Kidney glomerular epithelial cell (primary cell): ENCODE results near the gene F13A1.

ENCODE experiments used
- DNase-seq: peaks from one replicate; lab custom pipeline; 2025; lab: John Stamatoyannopoulos, UW

The F13A1 gene

GRCh38 chr6:6319952-6320811 lies at the start of gene F13A1:
Gene F13A1, minus strand, starts transcription at chr6:6320662. Its CDS starts 1,998 bp downstream, at chr6:6318664.
- DNase-seq = no peak

- DNase-seq = no peak
These were observed 48.2 kb upstream of the F13A1 start for GRCh38 chr6:6368684-6369052.

DNA sequence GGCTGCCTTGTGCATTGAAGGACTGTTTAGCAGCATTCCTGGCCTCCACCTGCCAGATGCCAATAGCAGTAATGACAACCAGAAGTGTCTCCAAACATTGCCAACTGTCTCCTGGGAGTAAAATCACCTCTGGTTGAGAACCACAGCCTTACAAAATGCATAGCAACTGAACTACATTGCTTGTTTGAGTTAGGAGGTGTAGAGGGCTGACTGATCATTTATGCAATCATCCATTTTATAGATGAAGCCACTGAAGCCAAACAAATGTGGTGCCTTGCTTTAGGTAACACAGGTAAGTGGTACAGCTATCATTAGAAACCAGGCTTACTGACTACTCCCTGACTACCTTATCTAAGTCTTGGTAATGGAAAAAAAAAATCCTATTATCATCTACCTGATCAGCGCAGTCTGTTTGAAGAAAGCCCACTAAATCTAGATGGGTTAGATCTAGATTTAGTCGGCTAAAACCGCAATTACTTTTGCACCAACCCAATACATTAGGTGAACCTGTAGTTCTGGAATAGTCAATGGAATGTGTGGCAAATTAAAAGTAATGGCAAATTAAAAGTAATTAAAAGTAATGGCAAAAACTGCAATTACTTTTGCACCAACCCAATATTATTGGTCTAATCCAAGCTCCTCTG lies 47.7 kb upstream of the F13A1 start:
- DNase-seq = no peak

- peak; percentile 47 for DNase-seq
These were observed 46.3 kb upstream of the F13A1 start for GRCh38 chr6:6366803-6367202.

DNA sequence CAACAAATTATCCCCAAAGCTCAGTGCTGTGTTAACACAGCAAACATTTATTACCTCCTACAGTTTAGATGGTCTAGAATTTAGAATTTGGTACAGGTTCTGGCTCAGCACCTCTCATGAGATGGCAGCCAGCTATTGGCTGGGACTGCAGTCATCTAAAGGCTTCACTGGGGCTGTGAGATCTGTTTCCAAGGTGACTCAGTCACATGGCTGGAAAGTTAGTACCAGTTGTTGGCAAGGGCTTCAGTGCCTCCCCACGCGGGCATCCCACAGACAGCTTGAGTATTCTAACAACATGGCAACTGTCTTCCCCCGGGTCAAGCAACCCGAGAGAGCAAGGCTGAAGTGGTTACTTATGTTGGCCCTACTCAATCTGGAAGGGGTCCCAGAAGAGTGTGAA lies 44.8 kb upstream of the F13A1 start:
- DNase-seq = no peak

- DNase-seq = no peak
These were observed 41.8 kb upstream of the F13A1 start for GRCh38 chr6:6362056-6362840.

DNA sequence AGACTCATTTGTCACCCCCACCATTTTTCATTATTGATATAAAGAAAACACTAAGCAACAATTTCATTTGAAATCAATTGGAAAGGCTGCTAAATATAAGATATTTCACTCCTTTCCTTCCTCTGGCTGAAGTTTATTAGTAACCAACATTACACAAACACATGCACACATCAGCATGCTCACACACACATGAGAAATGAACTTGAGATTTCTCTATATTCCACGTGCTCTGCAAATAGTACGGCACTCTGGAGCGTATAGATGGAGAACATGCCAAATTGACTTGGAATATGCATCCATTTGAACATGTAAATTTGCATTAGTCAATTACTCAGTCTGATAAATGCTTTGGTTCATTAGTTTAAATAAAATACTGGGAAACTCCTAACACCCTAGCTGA lies 37.1 kb upstream of the F13A1 start:
- DNase-seq = no peak

DNA sequence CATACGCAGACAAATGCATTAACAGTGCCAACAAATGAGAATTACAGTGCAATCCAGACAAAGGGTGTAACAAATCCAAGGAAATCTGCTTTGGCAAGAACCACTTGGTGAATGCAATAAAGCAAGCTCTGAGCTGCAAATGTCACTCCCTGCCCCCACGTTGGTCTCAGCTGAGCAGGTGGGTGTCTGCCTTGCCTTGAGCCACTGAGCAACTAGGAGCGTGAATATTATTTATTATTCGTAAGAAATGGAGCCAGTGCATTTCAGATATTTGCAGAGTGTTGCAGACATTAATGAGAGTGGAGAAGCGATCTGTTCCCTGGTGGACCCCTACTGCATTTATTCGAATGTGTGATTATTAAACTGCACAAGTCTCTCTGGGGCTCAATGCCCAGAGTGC lies 36.6 kb upstream of the F13A1 start:
- DNase-seq = no peak

- no peak for DNase-seq
These were observed 32.3 kb upstream of the F13A1 start for GRCh38 chr6:6352772-6353171.

GRCh38 chr6:6351511-6352025 lies 31.1 kb upstream of the F13A1 start:
- DNase-seq = no peak

GRCh38 chr6:6350696-6351095 lies 30.2 kb upstream of the F13A1 start:
- DNase-seq = no peak

GRCh38 chr6:6348256-6348655 lies 27.8 kb upstream of the F13A1 start:
- DNase-seq = no peak

GRCh38 chr6:6346427-6347023 lies 26.1 kb upstream of the F13A1 start:
- no peak for DNase-seq

- DNase-seq = peak; percentile 80
These were observed 13.0 kb upstream of the F13A1 start for GRCh38 chr6:6333501-6333900.

DNA sequence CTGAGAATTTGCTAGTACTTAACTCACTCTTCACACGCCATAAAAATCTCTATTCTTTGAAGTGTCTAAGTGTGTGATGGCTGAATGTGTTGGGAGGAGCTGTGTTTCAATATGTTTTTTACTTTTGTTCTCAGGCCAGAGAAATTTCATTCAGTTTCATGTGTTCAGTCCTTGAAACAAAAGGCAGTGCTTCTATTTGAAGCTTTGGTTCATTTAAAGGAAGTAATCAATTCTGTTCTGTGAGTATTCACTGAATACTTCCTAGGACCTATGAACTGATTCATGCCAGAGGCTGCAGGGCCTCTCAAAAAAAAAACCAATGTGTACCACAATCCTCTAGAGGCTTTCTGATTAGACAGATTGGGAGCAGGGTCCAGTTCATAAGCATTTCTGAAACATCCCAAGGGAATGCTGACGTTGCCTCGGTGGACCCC lies 12.4 kb upstream of the F13A1 start:
- DNase-seq = no peak

DNA sequence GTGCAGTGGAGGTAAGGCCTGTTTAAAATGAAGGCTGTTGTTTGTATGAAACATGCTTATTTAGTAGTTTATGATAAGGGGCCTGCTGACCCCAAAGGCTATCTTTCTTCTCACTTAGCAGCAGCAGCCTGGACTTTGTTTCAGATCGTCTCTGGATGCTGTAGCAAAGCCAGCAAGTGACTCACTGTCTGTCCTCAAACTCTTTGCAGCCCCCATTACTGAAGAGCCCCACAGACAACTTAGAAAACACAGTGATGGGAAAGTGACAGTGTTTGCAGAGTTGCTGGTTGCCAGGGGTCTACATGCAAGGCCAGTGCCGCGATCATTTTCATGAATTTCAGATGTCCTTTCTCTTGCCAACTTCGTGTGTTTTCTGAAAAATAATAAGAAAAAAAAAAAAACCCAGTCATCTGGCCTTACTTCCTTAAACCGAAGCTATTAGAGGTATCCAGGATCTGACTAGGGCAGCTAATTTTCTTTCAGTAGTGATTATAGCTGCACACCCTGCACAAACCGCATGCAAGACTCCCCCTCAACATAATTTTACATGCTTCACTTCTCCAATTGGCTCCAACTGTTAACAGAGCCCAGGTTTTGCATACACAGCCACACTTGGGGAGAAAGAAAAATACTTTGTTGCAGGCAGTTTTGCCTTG lies 11.6 kb upstream of the F13A1 start:
- peak; percentile 37 for DNase-seq

DNA sequence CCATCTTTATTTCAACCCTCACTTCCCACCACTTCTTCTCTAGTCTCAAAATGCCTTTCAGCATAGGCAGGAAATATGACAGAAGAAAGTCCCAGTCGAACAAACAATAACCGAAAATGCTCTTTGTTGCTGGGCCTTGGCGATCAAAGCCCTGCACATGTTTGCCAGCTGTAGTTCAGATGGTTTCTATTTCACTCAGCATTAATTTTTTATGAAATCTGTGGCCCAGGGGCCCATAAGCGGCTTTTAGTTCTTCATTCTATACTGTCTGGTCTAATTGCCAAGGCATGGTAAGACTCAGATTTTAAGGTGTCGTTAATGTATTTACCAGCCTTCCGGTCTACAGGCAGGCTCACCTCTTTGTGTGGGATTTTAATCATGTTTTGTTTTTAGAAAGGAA lies 10.9 kb upstream of the F13A1 start:
- no peak for DNase-seq

- DNase-seq = no peak
These were observed 9.9 kb upstream of the F13A1 start for GRCh38 chr6:6330407-6330806.

GRCh38 chr6:6328451-6328850 lies 8.0 kb upstream of the F13A1 start:
- no peak for DNase-seq

DNA sequence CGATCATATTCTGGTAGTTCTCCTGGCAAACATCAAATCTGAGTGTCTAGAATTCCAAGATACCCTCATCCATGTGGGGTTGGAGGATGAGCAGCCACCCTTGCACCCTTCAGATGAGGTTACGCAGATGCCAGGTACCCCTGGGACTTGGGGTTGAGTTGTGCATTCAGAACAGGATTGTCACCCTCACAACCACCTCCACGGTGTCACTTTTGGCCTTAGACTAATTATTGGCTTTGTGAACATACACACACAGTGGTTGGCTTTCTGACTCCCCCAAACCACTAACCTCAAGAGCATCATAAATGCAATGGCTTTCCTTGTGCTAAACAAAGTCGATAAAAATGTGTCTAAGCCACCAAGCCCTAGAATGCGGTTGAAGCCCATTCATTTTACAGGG lies 2.9 kb upstream of the F13A1 start:
- DNase-seq = no peak

DNA sequence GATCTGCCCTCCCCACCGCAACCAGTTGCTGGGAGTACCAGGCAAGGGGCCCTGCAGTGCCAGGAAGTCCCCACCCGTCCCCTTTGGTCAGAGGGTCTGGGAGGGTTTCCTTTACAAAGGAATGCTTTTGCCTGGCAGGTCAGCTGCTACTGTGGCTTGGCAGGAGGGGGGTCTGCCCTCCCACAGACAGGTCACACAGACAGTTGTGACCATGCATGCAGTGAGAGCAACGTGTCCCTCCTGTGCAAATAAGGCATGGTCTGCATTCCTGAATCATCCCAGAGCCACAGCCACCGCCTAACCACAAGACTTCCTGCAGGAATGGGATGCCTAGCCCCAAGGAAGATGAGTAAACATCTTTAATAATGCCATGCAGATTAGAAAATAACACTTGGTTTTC lies 439 bp upstream of the F13A1 start:
- DNase-seq = peak; percentile 19
